ENCODE results near the gene ARRDC3. TPM values are rescaled to one million over a fixed set of nuclear protein-coding genes. Genes with fewer than 3 reads are reported as not detected.

The ARRDC3 gene
- total RNA-seq, 1 experiment from 2014 or later: 33.0 TPM

DNA sequence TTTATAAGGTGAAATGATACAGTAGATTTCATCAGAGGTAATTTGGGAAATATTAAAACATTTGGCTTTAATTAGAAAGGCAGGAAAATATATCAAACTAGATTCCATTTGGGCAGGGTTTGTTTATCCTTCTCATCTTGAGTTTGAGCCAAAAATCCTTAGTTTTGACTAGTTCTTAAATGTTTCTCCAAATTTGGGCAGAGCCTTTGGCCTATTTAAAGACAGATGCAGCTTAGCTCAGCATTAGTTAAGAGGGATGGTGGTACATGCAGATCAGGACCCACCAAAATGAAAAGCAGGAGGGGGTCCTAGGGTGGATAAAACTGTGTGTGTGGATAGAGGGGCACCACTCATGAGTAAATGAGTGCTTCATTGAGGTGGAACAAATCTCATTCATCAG, 20.3 kb upstream of the ARRDC3 start:
- in situ Hi-C loops (cut with HindIII; ENCODE audit: low pct_unique_long_range_greater_than_20kb, low sequenced_read_pairs): no loop called here
- DNase-seq (ENCODE audit: low read depth, low spot score) (no peak), ATAC-seq (no peak)
- TF ChIP-seq REST (IDR thresholded peaks at IDR 0.05; ENCODE audit: insufficient read depth in 1 of 2, low read depth in 2 of 2, low read length in 1 of 2) (no peak), POLR2AphosphoS5 (IDR thresholded peaks at IDR 0.05; ENCODE audit: low read depth, low read length) (no peak), SIN3A (IDR thresholded peaks at IDR 0.05; ENCODE audit: borderline replicate concordance, insufficient read depth, low read depth, low read length) (no peak), CTCF (IDR thresholded peaks at IDR 0.05) (no peak), TCF7L2 (IDR thresholded peaks at IDR 0.05; ENCODE audit: low read depth, low read length) (no peak)
- Histone ChIP-seq H3K27me3 (ENCODE audit: control insufficient read depth, insufficient read depth, low read length) (no peaks in the 10 kb centered on the region), H3K4me3 (ENCODE audit: low read depth in 2 of 2, low read length in 2 of 2) (no peak overlapping the region), H3K36me3 (ENCODE audit: control insufficient read depth, insufficient read depth, low read length) (no peaks in the 10 kb centered on the region), H3K27ac (ENCODE audit: low read length) (no peak overlapping the region), H3K9me3 (ENCODE audit: control insufficient read depth, insufficient read depth, low read depth, low read length) (no peaks in the 10 kb centered on the region), H3K4me1 (ENCODE audit: control insufficient read depth, insufficient read depth, low read length) (no peaks in the 10 kb centered on the region)
- intact Hi-C loops (cut with micrococcal nuclease; ENCODE audit: unreplicated experiment): no loop called here
- no TSS peak for BruUV-seq (replicated peaks)
- CTCF ChIA-PET: no interaction called here
- POLR2A ChIA-PET: no interaction called here

- H3K4me1 ChIP-seq (ENCODE audit: control insufficient read depth, insufficient read depth, low read length): no peaks in the 10 kb centered on the region
- H3K27me3 ChIP-seq (ENCODE audit: control insufficient read depth, insufficient read depth, low read length): no peaks in the 10 kb centered on the region
- H3K9me3 ChIP-seq (ENCODE audit: control insufficient read depth, insufficient read depth, low read depth, low read length): no peaks in the 10 kb centered on the region
- ChIA-PET CTCF (no interaction called here), POLR2A (no interaction called here)
- no peak overlapping the region for H3K27ac ChIP-seq (ENCODE audit: low read length)
- H3K36me3 ChIP-seq (ENCODE audit: control insufficient read depth, insufficient read depth, low read length): no peaks in the 10 kb centered on the region
- intact Hi-C loops (cut with micrococcal nuclease; ENCODE audit: unreplicated experiment): no loop called here
- no peak for TF ChIP-seq TCF7L2 (IDR thresholded peaks at IDR 0.05; ENCODE audit: low read depth, low read length)
- no peak for TF ChIP-seq REST (IDR thresholded peaks at IDR 0.05; ENCODE audit: insufficient read depth in 1 of 2, low read depth in 2 of 2, low read length in 1 of 2)
- TF ChIP-seq POLR2AphosphoS5 (IDR thresholded peaks at IDR 0.05; ENCODE audit: low read depth, low read length): no peak
- TF ChIP-seq CTCF (IDR thresholded peaks at IDR 0.05): no peak
- TF ChIP-seq SIN3A (IDR thresholded peaks at IDR 0.05; ENCODE audit: borderline replicate concordance, insufficient read depth, low read depth, low read length): no peak
- BruUV-seq (replicated peaks): no TSS peak
- in situ Hi-C loops (cut with HindIII; ENCODE audit: low pct_unique_long_range_greater_than_20kb, low sequenced_read_pairs): no loop called here
- no peak overlapping the region for H3K4me3 ChIP-seq (ENCODE audit: low read depth in 2 of 2, low read length in 2 of 2)
- DNase-seq (ENCODE audit: low read depth, low spot score) (no peak), ATAC-seq (no peak)
These were observed 18.1 kb upstream of the ARRDC3 start for GRCh38 chr5:91401175-91401574.
